GM12864 (cell line): ENCODE measurements around the gene COPZ1.
"Not testable (repeated sequence)": the region's sequence is repeated elsewhere in the genome, so short reads cannot be mapped to it uniquely, and the experiment has no call there.

ENCODE experiments used
- DNase-seq: peaks from one replicate; pipeline ENCODE4 v3.0.0-alpha.2; 2011; ENCODE audit warnings: low read depth
- H3K4me3 ChIP-seq: 2 replicates; pipeline ENCODE4 v1.5.1; 2011; ENCODE audit warnings: mild to moderate bottlenecking, low read depth, low read length, control low read depth
- TF ChIP-seq, protein P1 (sequence below): IDR thresholded peaks from 2 replicates; pipeline ENCODE4 v1.5.1; 2011; ENCODE audit warnings: low read depth, mild to moderate bottlenecking, moderate library complexity, low read length, control low read depth, inconsistent platforms; ENCODE audit errors: missing control alignments

COPZ1 gene, protein sequence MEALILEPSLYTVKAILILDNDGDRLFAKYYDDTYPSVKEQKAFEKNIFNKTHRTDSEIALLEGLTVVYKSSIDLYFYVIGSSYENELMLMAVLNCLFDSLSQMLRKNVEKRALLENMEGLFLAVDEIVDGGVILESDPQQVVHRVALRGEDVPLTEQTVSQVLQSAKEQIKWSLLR

DNA sequence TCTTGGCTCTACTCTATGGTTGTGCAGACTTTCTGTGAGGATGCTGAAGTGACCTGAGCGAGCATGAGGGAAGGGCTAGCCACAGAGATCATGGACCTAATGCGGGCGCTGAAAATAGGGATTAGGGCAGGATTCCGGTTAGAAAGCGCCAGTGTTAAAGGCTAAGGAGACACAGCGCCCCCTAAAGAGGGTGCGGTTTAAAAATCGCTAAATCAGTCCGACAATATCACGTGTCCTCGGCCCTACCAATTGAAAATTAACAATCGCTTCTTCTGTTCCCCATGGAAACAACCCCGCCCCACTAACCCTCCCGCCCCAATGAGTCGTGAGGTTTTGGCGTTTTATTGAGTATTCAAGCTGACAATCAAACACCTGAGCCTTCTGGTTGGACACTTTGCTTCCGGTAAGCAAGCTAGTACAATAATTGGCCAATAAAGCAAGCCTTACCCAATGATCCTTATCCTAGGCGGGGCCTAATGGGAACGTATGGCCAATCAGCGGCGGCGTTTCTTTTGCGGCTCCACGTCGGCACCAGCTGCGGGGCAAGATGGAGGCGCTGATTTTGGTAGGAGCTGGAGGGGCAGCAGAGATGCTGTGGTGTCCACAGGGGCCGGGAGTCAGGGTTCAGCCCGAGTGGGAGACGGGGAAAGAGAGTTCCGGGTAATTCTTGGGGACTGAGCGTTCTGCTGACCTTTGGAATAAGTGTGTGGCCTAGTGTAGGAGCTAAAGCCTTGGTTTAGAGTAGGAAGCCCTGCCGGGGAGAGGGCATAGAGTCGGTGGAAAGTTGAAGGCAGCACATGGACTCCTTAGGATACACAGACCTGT is at the start of gene COPZ1:
Gene COPZ1, plus strand, starts transcription at position 515 of the 825 bp plus-strand sequence. Its CDS starts 33 bp downstream, at position 548.
- H3K4me3 ChIP-seq, result peak within 1 kb of the TSS; percentile 100
- DNase-seq, result peak; percentile 99
- TF ChIP-seq, protein P1, sequence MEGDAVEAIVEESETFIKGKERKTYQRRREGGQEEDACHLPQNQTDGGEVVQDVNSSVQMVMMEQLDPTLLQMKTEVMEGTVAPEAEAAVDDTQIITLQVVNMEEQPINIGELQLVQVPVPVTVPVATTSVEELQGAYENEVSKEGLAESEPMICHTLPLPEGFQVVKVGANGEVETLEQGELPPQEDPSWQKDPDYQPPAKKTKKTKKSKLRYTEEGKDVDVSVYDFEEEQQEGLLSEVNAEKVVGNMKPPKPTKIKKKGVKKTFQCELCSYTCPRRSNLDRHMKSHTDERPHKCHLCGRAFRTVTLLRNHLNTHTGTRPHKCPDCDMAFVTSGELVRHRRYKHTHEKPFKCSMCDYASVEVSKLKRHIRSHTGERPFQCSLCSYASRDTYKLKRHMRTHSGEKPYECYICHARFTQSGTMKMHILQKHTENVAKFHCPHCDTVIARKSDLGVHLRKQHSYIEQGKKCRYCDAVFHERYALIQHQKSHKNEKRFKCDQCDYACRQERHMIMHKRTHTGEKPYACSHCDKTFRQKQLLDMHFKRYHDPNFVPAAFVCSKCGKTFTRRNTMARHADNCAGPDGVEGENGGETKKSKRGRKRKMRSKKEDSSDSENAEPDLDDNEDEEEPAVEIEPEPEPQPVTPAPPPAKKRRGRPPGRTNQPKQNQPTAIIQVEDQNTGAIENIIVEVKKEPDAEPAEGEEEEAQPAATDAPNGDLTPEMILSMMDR, result peak; percentile 80

GRCh38 chr12:54276368-54276767 is 48.6 kb upstream of the COPZ1 start:
- no peak overlapping the region for H3K4me3 ChIP-seq
- TF ChIP-seq, protein P1, result no peak

GRCh38 chr12:54277823-54278276 is 47.1 kb upstream of the COPZ1 start:
- DNase-seq, result no peak
- TF ChIP-seq, protein P1, result no peak
- H3K4me3 ChIP-seq, result peak overlapping the region; percentile 98

More at GRCh38 chr12:54276368-54276767, 48.6 kb upstream of the COPZ1 start:
- DNase-seq, result peak; percentile 27

DNA sequence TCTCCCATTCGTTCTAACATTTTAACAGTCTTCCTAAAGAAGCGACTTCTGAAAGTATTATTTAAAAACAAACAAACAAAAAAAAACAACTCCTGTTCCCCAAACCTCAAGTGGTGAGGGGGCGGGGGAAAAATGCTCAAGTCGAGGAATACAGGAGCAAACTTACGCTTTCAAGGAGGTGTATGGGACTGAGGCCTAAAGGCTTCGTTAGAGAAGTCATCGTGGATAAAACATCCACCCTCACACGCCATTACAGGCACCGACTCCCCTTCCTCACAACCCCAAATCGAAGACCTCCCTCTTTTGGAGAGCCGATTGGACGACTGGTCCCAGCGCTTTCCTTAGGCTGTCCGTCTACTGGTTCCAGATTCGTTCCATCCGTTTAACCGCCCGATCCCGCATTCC is 45.7 kb upstream of the COPZ1 start:
- peak overlapping the region; percentile 98 for H3K4me3 ChIP-seq
- TF ChIP-seq, protein P1, result no peak
- DNase-seq, result no peak

GRCh38 chr12:54279632-54280467 is 45.1 kb upstream of the COPZ1 start, which contains the start of gene CBX5:
CBX5 (minus strand) TSS chr12:54280122; CDS start chr12:54257650, 22,472 bp downstream.
- peak; percentile 98 for DNase-seq
- TF ChIP-seq, protein P1, result no peak

DNA sequence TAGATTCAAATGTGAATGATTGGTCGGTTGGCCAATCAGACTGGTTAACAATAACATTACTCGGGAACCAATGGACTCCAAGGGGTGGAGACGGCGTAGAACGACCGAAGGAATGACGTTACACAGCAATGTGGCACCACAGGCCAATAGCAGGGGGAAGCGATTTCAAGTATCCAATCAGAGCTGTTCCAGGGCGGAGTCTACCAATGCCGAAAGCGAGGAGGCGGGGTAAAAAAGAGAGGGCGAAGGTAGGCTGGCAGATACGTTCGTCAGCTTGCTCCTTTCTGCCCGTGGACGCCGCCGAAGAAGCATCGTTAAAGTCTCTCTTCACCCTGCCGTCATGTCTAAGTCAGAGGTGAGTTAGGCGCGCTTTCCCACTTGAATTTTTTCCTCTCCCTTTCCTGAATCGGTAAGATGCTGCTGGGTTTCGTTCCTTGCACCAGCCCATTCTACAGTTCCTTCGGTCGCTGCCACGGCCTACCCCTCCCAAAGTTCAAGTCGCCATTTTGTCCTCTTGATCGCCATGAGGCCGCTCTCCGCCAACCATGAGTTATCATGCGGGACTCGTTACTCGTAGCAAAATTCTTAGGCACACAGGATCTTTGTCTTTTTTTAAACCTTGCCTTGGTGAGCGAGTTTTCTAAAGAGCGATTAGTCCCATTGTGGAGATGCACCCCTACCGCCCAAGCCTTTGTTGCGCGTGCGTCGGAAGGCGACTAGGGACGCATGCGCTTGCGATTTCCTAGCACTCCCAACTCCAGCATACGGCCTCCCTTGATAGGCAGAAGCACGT is 44.3 kb upstream of the COPZ1 start, which contains the start of gene HNRNPA1:
Gene HNRNPA1, plus strand, starts transcription at position 259 of the 793 bp plus-strand sequence. Its CDS starts 82 bp downstream, at position 341.
- TF ChIP-seq, protein P1, result no peak
- H3K4me3 ChIP-seq, result peak within 1 kb of the TSS; percentile 98
- DNase-seq, result peak; percentile 100

More at GRCh38 chr12:54279632-54280467, 45.1 kb upstream of the COPZ1 start, which contains the start of gene CBX5:
- peak within 1 kb of the TSS; percentile 98 for H3K4me3 ChIP-seq

DNA sequence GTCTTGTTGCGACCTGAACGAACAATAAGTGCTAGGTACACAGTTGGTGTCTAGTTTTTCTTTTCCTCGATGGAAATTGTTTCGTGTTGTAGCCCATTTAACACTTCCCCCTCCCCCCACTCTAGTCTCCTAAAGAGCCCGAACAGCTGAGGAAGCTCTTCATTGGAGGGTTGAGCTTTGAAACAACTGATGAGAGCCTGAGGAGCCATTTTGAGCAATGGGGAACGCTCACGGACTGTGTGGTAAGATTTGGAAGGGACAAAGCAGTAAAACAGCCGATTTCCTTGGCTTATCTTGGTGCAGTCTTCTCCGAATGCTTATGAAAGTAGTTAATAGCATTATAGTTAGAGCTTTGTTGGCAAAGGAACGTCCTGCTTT is 43.7 kb upstream of the COPZ1 start:
- DNase-seq, result not testable (repeated sequence)

GRCh38 chr12:54281694-54282093 is 43.2 kb upstream of the COPZ1 start:
- DNase-seq, result not testable (repeated sequence)
- peak overlapping the region; percentile 98 for H3K4me3 ChIP-seq

More for the DNA sequence above, 43.7 kb upstream of the COPZ1 start:
- H3K4me3 ChIP-seq, result peak overlapping the region; percentile 98
